ENCODE measurements around the gene PIEZO2.

PIEZO2 gene

DNA sequence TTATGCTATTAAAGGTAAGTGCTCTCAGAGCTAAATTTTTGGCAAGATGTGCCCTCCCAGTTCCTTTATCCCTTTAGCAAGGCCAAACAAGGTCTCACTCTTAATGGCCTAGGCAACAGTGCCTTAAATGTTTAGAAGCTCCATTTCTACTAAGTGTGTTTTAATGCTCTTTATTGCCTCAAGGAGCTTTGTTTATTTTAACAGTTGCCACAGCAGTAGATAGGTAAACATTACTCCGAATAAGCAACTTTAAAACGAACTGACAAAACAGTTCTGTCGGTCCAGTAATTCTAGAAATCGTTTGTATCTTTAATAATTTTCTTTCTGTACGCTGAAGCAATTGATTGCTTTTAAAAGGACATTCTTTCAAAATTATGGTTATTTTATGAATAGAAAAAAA lies 74.5 kb downstream of the PIEZO2 start:
- Histone ChIP-seq H3K9ac (ENCODE audit: insufficient read length) (no peak overlapping the region), H3K36me3 (ENCODE audit: insufficient read depth, low read length) (no peaks in the 10 kb centered on the region), H3K9me3 (ENCODE audit: low read depth, low read length) (no peaks in the 10 kb centered on the region), H3K27ac (no peak overlapping the region), H3K4me3 (no peak overlapping the region)
- DNase-seq (ENCODE audit: low read depth, low spot score) = no peak
- no peak for TF ChIP-seq FOXP2 (optimal IDR thresholded peaks at IDR 0.05; ENCODE audit: control extremely low read depth, extremely low read length, insufficient read depth)

GRCh38 chr18:11073971-11074370 lies 75.4 kb downstream of the PIEZO2 start:
- Histone ChIP-seq H3K9me3 (ENCODE audit: low read depth, low read length) (no peaks in the 10 kb centered on the region), H3K9ac (ENCODE audit: insufficient read length) (no peak overlapping the region), H3K4me3 (no peak overlapping the region), H3K36me3 (ENCODE audit: insufficient read depth, low read length) (no peaks in the 10 kb centered on the region), H3K27ac (no peak overlapping the region)
- TF ChIP-seq EZH2 (IDR thresholded peaks at IDR 0.05) (no peak), FOXP2 (optimal IDR thresholded peaks at IDR 0.05; ENCODE audit: control extremely low read depth, extremely low read length, insufficient read depth) (no peak), POLR2AphosphoS5 (IDR thresholded peaks at IDR 0.05; ENCODE audit: borderline replicate concordance, low read depth, low read length) (no peak)
- no peak for DNase-seq (ENCODE audit: low read depth, low spot score)

GRCh38 chr18:11072632-11073031 lies 76.7 kb downstream of the PIEZO2 start:
- no peak for TF ChIP-seq POLR2AphosphoS5 (IDR thresholded peaks at IDR 0.05; ENCODE audit: borderline replicate concordance, low read depth, low read length)
- TF ChIP-seq FOXP2 (optimal IDR thresholded peaks at IDR 0.05; ENCODE audit: control extremely low read depth, extremely low read length, insufficient read depth) = no peak
- no peak for TF ChIP-seq EZH2 (IDR thresholded peaks at IDR 0.05)
- no peak for DNase-seq (ENCODE audit: low read depth, low spot score)
- no peak overlapping the region for H3K9ac ChIP-seq (ENCODE audit: insufficient read length)
- H3K9me3 ChIP-seq (ENCODE audit: low read depth, low read length) = no peaks in the 10 kb centered on the region
- H3K27ac ChIP-seq = no peak overlapping the region
- no peak overlapping the region for H3K4me3 ChIP-seq
- H3K36me3 ChIP-seq (ENCODE audit: insufficient read depth, low read length) = no peaks in the 10 kb centered on the region

GRCh38 chr18:11071300-11071699 lies 78.1 kb downstream of the PIEZO2 start:
- H3K4me3 ChIP-seq = no peak overlapping the region
- H3K9me3 ChIP-seq (ENCODE audit: low read depth, low read length) = no peaks in the 10 kb centered on the region
- TF ChIP-seq FOXP2 (optimal IDR thresholded peaks at IDR 0.05; ENCODE audit: control extremely low read depth, extremely low read length, insufficient read depth) = no peak
- no peak for TF ChIP-seq EZH2 (IDR thresholded peaks at IDR 0.05)
- TF ChIP-seq POLR2AphosphoS5 (IDR thresholded peaks at IDR 0.05; ENCODE audit: borderline replicate concordance, low read depth, low read length) = no peak
- H3K27ac ChIP-seq = no peak overlapping the region
- no peak overlapping the region for H3K9ac ChIP-seq (ENCODE audit: insufficient read length)
- no peak for DNase-seq (ENCODE audit: low read depth, low spot score)
- no peaks in the 10 kb centered on the region for H3K36me3 ChIP-seq (ENCODE audit: insufficient read depth, low read length)

- DNase-seq (ENCODE audit: low read depth, low spot score) = no peak
- no peak overlapping the region for H3K4me3 ChIP-seq
- TF ChIP-seq POLR2AphosphoS5 (IDR thresholded peaks at IDR 0.05; ENCODE audit: borderline replicate concordance, low read depth, low read length) (no peak), EZH2 (IDR thresholded peaks at IDR 0.05) (no peak), FOXP2 (optimal IDR thresholded peaks at IDR 0.05; ENCODE audit: control extremely low read depth, extremely low read length, insufficient read depth) (no peak)
- H3K36me3 ChIP-seq (ENCODE audit: insufficient read depth, low read length) = no peaks in the 10 kb centered on the region
- H3K9ac ChIP-seq (ENCODE audit: insufficient read length) = no peak overlapping the region
- no peaks in the 10 kb centered on the region for H3K9me3 ChIP-seq (ENCODE audit: low read depth, low read length)
- no peak overlapping the region for H3K27ac ChIP-seq
Observed at GRCh38 chr18:11070593-11070992, 78.8 kb downstream of the PIEZO2 start.

- Histone ChIP-seq H3K9me3 (ENCODE audit: low read depth, low read length) (no peaks in the 10 kb centered on the region), H3K36me3 (ENCODE audit: insufficient read depth, low read length) (no peaks in the 10 kb centered on the region), H3K4me3 (no peak overlapping the region), H3K9ac (ENCODE audit: insufficient read length) (no peak overlapping the region), H3K27ac (no peak overlapping the region)
- DNase-seq (ENCODE audit: low read depth, low spot score) = no peak
- TF ChIP-seq EZH2 (IDR thresholded peaks at IDR 0.05) (no peak), POLR2AphosphoS5 (IDR thresholded peaks at IDR 0.05; ENCODE audit: borderline replicate concordance, low read depth, low read length) (no peak), FOXP2 (optimal IDR thresholded peaks at IDR 0.05; ENCODE audit: control extremely low read depth, extremely low read length, insufficient read depth) (no peak)
Observed at GRCh38 chr18:11066038-11066437, 83.3 kb downstream of the PIEZO2 start.

DNA sequence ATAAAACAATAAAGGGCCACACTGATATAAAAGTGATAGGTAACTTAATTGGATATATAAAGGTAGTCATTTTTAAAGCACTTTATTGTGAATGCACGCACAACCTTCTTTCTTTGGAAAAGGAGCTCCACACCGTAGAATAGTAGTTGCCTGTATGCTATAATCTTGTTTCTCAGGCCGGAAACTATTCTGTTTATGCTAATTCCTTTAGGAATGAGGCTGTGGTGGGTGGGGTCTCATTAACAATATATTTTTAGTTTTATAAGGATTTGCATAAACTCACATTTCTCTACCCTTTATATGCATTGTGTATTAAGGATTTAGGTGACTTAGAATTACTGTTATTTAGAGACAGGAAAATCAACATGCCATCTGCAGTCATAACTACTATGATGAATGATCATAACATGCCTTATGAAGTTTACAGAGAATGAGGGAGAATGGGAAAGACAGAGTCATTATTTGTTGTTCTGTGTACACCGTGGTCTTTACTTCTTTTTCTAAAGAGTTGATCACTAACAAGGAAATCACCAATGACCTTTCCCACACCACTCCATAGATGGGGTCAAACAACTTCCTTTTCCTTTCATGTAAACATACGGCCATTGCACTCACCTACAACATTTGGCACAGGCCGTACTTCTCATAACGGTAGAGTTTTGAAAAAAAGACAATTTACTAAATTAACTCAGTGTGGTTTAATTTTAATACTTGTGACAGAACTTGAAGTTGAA lies 84.5 kb downstream of the PIEZO2 start:
- no peak overlapping the region for H3K27ac ChIP-seq
- no peak overlapping the region for H3K9ac ChIP-seq (ENCODE audit: insufficient read length)
- TF ChIP-seq POLR2AphosphoS5 (IDR thresholded peaks at IDR 0.05; ENCODE audit: borderline replicate concordance, low read depth, low read length) (no peak), FOXP2 (optimal IDR thresholded peaks at IDR 0.05; ENCODE audit: control extremely low read depth, extremely low read length, insufficient read depth) (no peak), EZH2 (IDR thresholded peaks at IDR 0.05) (no peak)
- no peaks in the 10 kb centered on the region for H3K36me3 ChIP-seq (ENCODE audit: insufficient read depth, low read length)
- no peak overlapping the region for H3K4me3 ChIP-seq
- DNase-seq (ENCODE audit: low read depth, low spot score) = no peak
- H3K9me3 ChIP-seq (ENCODE audit: low read depth, low read length) = no peaks in the 10 kb centered on the region

- Histone ChIP-seq H3K9ac (ENCODE audit: insufficient read length) (no peak overlapping the region), H3K9me3 (ENCODE audit: low read depth, low read length) (no peaks in the 10 kb centered on the region), H3K27ac (no peak overlapping the region), H3K36me3 (ENCODE audit: insufficient read depth, low read length) (no peaks in the 10 kb centered on the region), H3K4me3 (no peak overlapping the region)
- TF ChIP-seq EZH2 (IDR thresholded peaks at IDR 0.05) (no peak), POLR2AphosphoS5 (IDR thresholded peaks at IDR 0.05; ENCODE audit: borderline replicate concordance, low read depth, low read length) (no peak), FOXP2 (optimal IDR thresholded peaks at IDR 0.05; ENCODE audit: control extremely low read depth, extremely low read length, insufficient read depth) (no peak)
- DNase-seq (ENCODE audit: low read depth, low spot score) = no peak
Observed at GRCh38 chr18:11064106-11064505, 85.3 kb downstream of the PIEZO2 start.

- no peak overlapping the region for H3K9ac ChIP-seq (ENCODE audit: insufficient read length)
- H3K9me3 ChIP-seq (ENCODE audit: low read depth, low read length) = no peaks in the 10 kb centered on the region
- H3K36me3 ChIP-seq (ENCODE audit: insufficient read depth, low read length) = no peaks in the 10 kb centered on the region
- H3K4me3 ChIP-seq = no peak overlapping the region
- no peak for DNase-seq (ENCODE audit: low read depth, low spot score)
- H3K27ac ChIP-seq = no peak overlapping the region
- TF ChIP-seq EZH2 (IDR thresholded peaks at IDR 0.05) (no peak), POLR2AphosphoS5 (IDR thresholded peaks at IDR 0.05; ENCODE audit: borderline replicate concordance, low read depth, low read length) (no peak), FOXP2 (optimal IDR thresholded peaks at IDR 0.05; ENCODE audit: control extremely low read depth, extremely low read length, insufficient read depth) (no peak)
Observed at GRCh38 chr18:11055721-11056120, 93.6 kb downstream of the PIEZO2 start.

All from SK-N-MC (cell line).